Vagina (tissue), 2 donors: ENCODE data around the gene PMEL.

Experiments used
- CTCF ChIP-seq, 3 experiments: fragments of 450-650 bp in 2 of 3; fragments of 200-600 bp in 1 of 3; sonication (generic) in 1 of 3; IDR thresholded peaks; one replicate each; pipeline ENCODE4 v1.5.1; 2017 to 2019; ENCODE audit warnings: antibody characterized with exemption in 3 of 3, mild to moderate bottlenecking in 2 of 3, moderate library complexity in 2 of 3
- POLR2A ChIP-seq, 2 donors: fragments of 450-650 bp; IDR thresholded peaks; one replicate each; pipeline ENCODE4 v1.6.1; 2017; ENCODE audit warnings: antibody characterized with exemption in 2 of 2, mild to moderate bottlenecking in 2 of 2, moderate library complexity in 2 of 2

DNA sequence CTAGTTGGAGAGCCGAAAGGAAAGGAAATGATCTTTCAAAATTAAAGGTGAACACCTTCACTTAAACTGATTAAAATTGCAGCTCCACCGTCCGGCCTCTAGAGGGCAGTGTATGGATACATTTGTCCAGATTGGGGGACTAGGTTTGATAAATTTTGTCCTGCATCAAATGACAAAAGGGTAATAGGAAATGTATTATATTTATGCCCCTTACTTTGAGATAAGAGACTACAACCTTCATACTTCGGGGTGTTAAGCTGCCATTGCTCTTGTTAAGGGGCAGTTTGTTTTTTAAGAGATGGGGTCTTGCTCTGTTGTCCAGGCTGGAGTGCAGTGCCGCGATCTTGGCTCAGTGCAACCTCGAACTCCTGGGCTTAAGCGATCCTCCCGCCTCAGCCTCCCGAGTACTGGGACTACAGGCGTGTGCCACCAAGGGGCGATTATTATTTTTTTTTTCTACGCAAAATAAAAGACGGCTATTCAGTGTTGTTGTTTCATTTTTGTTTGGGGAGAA lies 30.4 kb upstream of the PMEL start:
- TF ChIP-seq POLR2A (IDR thresholded peaks at IDR 0.05) = no peak
- TF ChIP-seq CTCF (IDR thresholded peaks at IDR 0.05) = peak; percentile 55 to 71 (median 57)
